Measurements from ENCODE around the gene GNAI3.
A peak's percentile ranks its signal among the peaks of the same experiment; 100 is the strongest.

The GNAI3 gene

DNA sequence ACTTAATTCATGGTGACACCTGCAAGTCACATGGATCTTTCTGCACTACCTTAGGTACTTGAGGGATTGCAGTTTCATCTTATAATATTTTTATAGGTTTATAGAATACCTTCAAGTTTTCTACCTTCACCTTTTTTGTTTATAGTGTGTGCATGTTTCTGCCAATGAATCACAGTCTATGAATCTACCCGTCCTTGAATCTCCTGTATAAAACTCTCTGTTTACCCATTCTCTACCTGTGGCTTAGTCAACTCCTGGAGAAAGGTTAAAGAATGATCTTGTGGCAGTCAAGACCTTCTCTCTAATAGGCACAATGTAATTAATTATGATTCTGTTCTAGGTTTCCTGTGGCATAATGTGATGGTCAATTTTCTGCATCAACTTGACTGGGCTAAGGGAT is 116.3 kb downstream of the GNAI3 start:
- no peak for DNase-seq

DNA sequence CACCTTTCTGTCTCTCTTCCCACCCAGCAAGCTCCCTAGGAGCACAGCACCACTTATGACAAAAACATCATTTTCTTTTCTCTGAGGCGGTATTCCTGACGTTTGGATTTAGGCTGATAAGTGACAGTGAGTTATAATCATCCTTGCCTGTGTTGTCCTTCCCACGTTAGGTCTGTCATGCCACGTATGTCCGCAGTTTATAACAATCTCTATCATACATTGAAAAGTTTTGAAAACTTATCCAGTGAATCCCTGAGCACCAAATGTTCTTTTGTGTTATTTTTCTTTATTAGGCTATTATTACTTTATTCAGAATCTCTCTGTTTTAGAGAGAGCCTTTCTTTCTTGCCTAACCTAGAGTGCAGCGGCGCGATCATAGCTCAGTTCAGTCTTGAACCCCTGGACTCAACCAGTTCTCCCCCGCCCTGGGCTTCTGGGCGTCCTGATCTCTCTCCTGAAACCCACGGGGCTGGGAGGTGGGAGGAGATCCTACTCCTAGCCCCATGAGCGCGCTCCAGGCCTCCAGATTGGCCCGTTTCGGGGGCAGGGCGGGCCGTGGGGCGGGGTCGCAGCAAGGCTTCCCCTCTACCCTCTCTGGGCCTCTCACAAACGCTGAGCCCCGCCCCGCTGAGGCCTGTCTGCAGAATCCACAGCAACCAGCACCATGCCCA is 119.2 kb downstream of the GNAI3 start, which contains the start of gene GSTM2:
Gene GSTM2, plus strand, starts transcription at position 606 of the 671 bp plus-strand sequence. Its CDS starts 59 bp downstream, at position 665.
- peak; percentile 86 for DNase-seq
